Measurements from ENCODE around the gene ZNF335.
"Not testable (repeated sequence)": the region's sequence is repeated elsewhere in the genome, so short reads cannot be mapped to it uniquely, and the experiment has no call there.

Gene ZNF335

DNA sequence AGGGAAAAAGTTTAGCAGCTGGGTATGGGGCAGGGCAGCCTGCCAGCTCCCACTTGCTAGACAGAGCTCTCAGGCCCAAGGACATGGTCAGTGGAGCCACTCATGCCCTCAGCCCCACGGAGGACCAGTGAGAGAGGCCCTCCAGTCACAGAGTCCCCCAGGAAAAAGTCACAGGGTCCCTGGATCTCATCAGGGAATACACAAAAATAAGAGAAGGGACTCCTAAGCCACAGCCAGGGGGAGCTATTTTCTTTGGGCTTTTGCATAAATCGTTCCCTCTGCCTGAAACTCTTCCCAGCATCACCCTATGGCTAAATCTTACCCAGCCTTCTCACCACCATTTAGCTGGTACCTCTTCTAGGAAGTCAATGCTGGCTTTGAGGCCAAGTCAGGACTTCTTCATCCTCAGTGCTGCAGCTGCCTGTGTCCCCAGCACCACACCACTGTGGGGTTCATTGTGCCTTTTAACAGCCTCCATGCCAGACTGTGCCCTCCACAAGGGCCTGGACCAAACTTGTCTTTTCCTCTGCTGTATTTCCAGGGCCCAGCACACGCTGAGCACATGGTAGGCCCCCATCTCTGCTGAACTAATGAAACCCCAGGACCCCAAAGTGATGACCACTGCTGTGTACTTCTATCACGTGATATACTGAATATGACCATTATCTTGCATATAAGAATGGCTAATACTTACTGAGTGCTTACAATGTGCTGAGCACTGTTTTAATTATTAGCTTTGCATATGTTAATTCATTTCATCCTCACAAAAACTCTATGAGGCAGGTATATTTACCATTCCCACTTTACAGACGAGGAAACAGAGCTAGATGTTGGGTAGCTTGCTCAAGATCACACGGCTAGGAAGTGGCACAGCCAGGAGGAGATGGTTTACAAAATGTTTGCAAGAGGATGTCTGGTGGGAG lies 2.0 kb downstream of the ZNF335 start:
- DNase-seq (ENCODE audit: low read depth) = no peak

DNA sequence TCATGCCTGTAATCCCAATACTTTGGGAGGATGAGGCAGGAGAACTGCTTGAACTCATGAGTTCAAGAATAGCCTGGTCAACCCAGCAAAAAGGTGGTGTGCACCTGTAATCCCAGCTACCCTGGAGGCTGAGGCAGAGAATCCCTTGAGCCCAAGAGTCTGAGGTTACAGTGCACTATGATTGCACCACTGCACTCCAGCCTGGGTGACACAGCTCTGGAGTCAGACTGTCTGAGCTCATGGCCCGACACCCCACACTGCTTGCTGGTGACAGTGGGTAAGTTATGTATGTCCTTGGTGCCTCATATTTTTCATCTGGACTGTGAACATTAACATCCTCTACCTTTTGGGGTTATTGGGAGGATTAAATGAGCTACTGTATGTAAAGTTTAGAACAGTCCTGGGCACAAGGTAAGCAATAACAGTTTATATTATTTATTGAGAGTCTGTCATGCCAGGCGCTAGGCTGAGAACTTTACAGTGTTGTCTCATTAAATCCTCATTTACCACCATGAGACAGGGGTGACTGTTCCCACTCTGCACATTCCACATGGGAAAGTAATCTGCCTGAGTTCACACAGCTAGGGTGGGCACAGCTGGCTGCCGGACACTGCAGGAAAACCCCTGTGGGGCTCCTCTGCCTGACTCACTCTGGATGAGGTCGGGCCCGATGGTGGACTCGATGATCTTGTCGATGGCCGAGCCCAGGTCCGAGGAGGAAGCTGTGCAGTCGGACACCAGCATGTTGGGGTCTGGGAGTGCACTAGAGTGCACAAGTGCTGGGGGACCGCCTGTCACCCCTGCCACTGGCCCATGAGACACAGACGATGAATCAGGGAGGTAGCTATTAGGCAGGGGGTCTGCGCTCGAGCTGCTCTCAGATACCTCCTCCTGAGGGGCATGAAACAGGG lies 2.9 kb downstream of the ZNF335 start:
- peak; percentile 27 for DNase-seq (ENCODE audit: low read depth)

DNA sequence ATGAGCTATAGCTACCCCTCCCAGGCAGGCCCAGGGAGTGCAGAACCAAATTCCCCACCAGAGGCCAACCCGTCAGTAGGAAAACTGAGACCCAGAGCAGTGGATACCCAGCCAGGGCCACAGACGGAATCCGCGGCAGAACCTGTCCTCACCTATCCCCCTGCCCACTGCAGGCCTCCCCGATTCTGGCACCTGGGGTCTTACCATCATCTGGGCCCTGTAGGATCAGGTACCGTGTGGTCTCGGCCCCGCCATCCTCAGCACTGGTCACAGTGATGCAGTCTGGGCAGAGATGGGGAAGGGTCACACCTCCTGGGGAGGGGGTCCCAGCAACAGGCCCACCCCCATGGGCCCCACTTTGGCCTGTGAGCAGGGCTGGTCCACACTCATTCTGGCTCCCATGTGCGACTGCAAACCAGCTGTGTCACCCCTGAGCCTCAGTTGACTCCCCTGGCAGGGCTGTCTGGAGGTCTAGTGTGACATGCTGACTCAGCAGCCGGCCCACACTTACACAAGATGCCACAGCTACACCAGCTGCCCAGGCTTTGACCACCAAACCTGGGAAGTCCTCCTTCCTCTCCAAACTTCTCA lies 3.8 kb downstream of the ZNF335 start:
- DNase-seq (ENCODE audit: low read depth) = no peak

DNA sequence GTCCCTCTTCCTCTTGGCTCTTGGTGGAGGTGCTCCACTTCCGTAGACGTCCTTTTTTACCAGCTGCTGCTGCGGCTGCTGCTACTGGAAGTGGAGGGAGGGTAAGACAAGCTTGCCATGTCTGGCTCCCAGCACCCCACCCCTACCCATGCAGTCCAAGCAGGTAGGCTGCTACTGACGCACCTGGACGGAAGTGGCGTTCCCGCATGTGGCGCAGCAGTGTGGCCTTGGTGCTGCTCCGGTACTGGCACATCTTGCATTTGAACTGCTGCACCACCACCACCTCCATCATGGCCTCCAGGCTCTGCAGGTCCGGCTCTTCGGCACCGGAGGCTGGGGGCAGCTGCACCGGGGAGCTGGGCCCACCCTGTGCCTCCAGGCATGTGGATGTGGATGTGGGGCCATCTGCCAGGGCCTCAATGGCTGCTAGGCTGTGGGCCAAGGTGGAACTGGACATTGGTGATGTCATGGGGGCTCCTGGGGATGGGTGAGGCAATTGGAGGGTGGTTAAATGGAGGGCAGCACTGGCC lies 4.4 kb downstream of the ZNF335 start:
- no peak for DNase-seq (ENCODE audit: low read depth)

DNA sequence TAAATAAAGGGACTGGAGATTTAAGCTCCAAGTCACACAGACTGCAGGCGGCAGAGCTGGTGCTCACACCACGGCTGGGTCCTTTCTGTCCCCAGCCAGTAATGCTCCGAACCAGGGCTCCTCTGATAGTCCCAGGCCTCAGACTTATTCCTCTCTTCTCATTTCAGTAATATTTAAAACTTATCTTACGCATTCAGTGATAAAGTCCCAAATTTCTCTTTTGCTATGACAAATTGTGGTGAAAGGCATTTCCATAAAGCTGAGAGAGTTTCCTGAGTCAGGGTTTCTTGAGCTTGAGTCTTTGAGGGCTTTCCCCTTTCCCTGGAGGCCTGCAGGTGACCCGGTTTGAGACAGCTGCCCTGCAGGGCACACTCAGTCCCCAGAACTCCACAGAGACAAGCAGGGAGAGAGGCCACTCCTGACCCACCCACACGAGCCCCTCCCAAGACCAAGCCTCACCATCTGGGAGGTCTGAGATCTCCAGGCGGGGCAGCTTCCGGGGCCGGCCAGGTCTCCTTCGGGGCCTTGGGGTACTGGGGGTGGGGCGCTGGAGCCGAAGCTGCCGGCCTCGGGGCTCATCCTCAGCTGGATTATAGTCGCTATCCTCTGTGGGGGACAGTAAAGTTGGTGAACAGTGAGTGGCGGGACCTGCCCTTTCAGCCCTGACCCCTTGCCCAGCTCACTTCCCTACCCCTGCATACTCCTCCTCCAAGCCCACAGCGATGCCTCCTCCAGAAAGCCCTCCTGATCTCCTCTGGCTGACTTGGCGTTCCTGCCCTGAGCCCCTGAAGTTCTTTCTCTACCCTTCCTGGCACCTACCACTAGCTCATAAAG lies 6.6 kb downstream of the ZNF335 start:
- DNase-seq (ENCODE audit: low read depth) = no peak

DNA sequence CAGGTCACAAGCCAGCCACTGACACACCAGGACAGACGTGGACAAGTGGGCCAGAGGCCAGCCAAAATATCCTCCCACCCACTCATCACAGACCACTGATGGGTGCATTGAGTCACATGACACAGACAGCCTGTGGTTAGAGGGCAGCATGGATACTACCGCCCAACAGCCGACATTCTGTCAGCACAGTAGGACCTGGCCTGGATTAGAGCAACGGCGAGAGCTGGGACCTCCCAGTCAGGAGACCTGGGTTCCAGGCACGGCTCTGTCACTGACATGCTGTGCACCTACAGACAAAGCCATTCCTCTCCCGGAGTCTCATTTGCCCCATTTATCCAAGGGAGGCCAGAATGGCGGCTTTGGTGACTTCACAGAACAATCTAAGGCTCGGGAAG lies 8.0 kb downstream of the ZNF335 start:
- DNase-seq (ENCODE audit: low read depth) = no peak

DNA sequence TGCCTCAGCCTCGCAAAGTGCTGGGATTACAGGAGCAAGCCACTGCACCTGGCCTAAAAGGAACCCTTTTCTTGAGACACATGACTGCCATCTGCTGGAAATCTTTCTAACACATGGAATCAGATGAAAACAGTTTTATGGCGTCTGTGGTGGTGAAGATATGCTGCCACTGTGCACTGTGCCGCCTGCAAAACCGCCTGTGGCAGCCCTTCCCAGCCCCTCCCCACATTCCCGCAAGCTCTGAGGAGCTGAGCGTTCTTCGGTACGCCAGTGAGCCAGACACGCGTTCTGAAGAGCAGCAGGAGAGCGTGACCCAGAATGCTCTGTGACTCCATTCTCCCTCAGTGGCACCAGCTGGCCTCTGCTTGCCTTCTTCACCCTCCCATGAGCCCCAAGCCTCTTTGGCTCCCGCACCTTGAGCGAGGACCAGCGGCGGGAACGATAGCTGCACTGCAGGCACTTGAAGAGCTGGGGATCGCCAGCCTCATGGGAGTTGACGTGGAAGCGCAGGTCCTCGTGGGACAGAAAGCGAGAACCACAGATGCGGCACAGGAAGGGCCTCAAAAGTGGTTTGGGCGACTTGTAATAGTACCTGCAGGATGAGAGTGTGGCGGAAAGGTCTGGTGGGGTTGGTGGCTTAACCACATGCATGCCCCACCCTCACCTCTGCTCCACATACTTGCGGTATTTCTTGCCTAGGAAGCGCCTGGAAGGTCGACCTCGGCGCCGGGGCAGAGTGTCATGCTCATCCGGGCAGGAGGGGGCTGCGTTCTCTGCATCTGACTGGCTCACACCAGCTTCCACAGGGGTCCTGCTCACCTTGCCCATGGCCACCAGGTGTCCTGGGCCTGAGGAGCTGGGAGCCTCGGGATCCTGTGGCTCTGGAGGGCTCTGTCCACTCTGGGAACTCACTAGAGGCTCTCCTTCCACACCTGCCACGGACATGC lies 8.7 kb downstream of the ZNF335 start:
- DNase-seq (ENCODE audit: low read depth) = no peak

DNA sequence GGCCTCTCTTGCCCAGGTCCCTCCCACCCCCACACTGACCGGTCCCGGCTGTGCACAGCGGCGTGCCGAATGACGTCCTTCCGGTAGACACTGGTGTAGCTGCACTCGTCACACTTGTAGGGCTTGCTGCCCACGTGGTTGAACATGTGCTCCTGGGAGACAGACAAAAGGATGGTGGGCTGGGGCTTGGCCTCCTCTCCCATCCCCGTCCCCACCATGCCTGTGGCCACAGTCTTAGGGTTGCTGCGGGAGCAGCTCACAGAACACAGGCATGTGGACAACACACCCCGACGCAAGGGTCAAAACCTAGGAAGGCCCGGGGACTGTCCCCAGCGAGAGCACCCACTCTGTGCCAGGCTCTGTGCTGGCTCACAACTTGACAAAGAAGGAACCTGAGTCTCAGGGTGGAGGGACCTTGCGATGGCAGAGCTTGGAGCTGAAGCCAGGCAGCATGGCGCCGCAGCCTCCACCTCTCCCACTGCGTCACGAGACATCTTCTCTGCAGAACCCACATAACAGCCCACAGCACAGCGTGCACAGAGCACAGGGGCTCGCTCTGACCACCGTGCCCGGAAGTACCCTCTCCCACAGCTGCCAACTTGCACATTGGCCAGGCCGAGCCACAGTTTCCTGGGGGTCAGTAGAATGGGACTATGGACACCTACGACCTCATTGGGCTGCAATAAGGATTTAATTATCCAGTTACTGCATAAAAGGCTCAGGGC lies 9.8 kb downstream of the ZNF335 start:
- DNase-seq (ENCODE audit: low read depth) = no peak

DNA sequence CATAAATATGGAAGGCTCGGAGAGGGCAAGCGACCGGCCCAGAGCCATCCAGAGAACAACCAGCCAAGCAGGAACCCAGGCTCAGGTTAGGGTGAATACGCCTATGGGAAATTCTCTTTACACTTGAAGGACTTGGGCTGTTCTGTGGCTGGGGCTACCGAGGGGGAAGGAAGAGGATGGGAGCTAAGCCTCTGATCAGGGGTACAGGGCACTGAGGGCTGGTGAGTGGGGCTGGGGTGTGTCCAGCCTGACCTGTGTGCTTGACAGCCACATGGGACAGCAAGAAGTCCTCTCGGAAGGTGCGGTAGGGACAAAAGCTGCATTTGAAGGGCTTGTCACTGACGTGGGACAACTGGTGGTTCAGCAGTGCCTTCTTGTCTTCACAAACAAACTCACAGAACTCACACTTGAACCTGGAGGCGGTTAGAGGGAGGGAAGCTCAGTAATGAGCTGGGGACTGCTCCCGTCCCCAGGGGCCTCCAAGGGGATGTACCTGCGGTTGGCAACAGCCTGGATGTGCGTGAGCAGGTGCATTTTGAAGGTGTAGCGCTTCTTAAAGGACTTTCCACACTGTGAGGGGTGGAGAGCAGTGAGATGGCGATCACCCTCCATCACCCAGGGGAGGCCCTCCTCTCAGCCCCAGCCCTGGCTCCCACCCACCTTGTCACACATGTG lies 11.9 kb downstream of the ZNF335 start:
- DNase-seq (ENCODE audit: low read depth) = no peak

DNA sequence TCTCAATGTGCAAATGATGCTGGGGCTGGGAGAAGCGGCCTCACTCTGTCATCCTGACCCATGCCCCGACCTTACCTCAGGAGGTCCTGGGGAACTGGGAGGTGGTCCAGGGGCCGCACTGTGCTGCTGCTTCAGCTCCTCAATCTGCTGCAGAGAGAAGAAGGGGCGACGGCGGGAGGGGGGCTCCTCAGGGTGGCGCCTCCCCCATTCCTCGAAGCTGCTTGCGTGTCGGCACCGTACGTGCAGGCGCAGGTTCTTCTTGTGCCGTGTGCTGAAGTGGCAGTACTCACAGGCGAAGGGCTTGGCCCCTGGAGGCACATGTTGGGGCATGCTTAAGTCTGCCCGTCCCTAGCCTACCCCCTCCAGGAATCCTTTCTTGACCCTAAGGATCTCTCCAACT lies 12.9 kb downstream of the ZNF335 start:
- no peak for DNase-seq (ENCODE audit: low read depth)

DNA sequence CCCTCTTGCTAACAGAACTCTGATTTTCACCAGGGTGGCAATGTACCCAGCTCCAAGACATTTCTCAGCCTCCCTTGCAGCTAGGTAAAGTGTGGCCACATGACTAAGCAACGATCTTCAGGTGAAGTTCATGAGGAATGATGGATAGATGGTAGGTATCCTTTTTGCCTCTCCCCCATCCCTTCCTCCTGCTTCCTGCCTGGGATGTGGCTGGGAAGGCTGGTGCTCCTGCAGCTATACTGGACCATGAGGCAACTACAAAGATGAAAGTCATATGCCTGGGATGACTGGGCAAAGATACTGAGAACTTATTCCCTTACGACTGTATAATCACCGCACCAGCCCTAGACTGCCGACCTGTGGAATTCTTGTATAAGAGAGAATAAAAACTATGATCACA lies 13.4 kb downstream of the ZNF335 start:
- DNase-seq (ENCODE audit: low read depth) = no peak

DNA sequence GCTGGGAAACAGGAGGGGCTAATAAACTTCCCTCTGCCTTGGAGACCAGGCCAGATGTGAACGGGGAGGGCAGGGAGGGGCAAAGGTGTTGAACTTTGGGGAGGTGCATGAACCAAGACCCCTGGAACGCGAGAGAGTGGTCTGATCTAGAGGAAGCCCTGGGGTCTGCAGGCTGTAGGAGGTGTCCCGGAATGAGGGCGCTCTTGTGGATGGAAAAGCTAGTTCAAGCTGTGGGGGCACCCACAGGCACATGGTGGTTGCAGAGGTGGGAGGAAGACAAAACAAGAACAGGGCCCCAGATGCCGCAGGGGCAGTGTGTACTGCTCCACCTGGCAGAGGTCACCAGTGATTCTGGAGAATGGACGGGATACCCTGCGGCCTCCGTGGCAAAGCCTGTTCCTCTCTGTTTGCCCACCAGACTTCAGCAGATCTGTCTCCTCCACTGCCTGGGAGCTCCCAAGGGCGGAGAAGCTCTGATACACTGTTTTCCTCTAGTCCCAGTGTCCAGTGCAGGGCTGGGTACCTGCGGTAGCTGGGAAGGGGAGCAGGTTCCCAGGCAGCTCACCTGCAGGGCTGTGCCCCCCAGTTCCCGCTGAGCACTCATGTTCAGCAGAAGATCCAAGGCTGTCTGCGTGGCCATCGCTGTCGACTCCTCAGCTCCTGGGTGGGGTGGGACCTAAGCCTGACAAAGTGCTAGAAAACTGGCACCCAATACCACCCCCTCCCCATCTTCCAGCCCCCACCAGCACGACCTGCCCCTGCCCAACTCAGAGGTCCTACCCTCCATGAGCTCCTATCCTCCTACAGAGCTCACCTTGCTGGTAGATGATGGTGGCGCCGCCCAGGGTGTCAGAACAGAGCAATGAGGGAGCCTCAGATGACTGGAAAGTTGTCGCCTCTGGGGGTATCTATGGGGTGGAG lies 14.7 kb downstream of the ZNF335 start:
- DNase-seq (ENCODE audit: low read depth) = no peak

DNA sequence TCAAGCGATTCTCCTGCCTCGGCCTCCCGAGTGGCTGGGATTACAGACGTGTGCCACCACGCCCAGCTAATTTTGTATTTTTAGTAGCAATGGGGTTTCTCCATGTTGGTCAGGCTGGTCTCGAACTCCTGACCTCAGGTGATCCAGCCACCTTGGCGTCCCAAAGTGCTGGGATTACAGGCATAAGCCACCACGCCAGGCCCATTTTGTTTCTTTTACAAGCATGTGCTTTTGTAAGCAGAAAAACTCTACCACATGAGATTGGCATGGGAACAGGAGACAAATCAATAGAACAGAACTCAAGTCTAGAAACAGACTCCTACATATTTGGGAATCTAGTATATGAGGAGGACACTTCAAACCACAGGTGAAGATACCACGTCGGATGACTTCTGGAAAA lies 15.7 kb downstream of the ZNF335 start:
- DNase-seq (ENCODE audit: low read depth) = not testable (repeated sequence)

DNA sequence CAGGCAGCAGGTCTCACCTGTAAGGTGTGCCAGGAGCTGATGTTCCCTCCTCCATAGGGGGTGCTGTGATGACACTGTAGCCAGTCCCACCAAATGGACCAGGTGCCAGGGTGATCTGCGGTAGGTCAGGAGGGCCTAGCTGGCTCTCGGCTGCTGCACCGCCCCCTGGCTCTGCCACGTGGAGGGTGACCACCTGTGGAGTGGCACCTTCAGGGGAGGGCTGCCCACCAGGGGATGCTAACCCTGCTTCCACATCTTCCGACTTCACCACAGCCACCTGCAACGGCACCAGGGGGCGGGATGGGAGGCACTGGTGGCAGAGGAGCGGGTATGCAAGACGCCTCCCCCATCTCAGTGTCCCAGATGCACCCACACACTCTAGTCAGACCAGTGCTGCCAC lies 18.3 kb downstream of the ZNF335 start:
- DNase-seq (ENCODE audit: low read depth) = no peak

DNA sequence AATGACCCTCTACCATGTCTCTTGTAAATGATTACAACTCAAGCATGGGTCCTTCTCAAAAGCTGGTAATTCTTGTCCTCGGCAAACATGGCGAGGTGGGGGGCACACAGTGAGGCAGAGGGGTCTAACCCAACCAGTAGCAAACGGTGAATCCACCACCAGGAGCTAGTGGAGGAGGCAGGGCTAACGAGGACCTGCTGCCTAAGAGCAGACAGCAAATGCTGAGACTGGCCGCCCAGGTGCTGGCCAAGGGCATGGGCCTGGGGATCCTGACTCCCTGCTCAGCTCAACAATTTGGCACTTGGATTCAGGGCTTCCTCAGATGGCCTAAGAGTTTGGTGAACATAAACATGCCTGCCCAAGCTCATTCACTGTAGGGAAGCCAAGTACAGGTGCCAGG lies 19.1 kb downstream of the ZNF335 start:
- no peak for DNase-seq (ENCODE audit: low read depth)

DNA sequence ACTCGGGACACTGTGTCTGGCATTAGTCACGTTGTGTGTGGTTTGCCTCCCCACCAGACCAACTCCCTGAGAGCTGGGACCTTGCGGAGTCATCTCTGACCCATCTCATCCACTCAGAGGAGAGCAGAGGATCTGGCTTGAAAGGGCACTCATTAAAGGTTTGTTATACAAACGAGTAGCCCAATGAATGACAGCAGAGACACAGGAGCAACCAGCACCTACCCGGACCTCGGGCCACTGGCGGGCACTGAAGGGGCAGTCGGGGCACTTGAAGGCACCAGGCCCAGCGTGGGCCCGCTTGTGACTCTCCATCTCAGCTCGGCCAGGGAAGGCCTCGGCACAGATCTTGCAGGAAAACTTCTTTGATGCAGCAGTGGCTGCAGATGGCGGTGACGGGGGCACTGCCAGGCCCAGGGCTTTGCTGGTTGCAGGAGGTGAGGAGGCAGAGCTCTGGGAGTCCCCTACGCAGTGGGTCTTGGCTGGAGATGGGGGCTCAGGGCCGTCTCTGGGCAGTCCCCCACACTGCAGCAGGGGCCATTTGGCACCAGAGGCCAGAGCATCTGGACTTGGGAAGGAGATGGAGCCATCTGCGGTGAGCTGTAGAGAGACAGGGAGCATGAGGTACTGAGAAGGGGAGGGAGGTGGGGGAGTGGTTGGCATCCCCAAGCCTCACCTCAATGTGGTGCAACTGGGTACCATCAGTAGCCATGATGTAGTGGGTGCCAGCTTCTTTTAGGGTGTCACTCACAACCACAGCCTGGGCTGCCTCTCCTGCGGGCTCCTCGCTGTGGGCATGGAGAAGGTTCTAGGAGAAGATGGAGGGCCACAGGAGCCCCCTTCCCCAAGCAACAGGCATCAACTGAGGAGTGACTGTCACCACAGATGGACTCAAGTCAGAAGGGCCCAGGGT lies 19.8 kb downstream of the ZNF335 start:
- DNase-seq (ENCODE audit: low read depth) = no peak

DNA sequence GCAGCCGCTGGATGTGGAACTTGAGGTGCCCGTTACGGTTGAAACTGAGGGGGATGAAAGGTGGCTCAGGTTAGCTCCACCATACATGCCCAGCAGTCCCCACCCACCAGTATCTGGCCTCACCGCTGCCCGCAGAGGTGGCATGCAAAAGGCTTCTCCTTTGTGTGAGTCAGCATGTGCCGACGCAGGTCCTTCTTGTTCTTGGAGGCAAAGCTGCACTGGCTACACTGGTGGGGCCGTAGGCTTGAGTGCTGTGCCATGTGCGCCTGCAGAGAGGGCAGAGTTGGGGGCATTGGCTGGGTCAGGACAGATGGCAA lies 21.7 kb downstream of the ZNF335 start:
- no peak for DNase-seq (ENCODE audit: low read depth)
